ENCODE data around the gene CDH5.

DNA sequence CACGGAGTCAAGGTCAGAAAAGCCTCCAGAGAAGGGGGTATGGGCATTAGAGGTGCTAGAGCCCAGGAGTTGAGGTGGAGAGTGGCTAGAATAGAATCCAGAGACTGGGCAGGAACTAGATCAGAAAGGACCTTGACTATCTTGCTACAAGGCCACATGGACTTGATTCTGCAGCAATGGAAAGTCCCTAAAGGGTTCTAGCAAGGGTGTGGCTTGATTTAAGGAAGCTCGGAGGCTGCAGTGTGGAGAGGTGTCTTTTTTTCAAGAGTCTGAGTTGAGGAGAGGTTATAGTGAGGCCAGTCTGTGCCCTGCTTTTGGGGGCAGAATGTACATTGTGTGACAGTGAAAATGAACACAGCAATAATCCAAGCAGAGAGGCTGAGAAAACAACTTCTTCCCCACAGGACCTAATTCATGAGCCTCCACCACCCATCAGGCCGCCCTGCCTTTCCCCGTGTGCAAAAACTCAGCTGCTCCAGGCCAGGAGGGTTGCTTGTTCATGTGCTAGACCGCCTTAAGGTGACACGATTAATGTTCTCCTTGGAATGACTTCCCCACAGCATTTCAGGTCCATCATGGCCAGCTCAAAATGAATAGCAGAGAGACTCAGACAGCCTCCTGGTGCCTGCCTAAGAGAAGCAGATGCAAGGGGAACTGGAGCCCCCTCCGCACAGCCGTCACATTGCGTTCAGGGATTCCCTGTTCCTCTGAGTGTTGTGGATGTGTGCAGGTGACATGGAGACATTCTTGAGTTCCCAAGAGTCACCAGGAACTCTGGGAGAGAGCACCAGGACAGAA lies 51.9 kb downstream of the CDH5 start:
- TF ChIP-seq CTCF (IDR thresholded peaks at IDR 0.05): no peak
- TF ChIP-seq ZFX (IDR thresholded peaks at IDR 0.05; ENCODE audit: borderline replicate concordance): no peak

All from 22Rv1 (cell line).